CD4-positive, CD25-positive, alpha-beta regulatory T cell (primary cell): Measurements from ENCODE around the gene STARD3. TPM values are rescaled to one million over a fixed set of nuclear protein-coding genes. Genes with fewer than 3 reads are reported as not detected.
A peak's percentile ranks its signal among the peaks of the same experiment; 100 is the strongest.

Source experiments
- ATAC-seq, 2 donors: fragments of 150-1000 bp; cut with Tn5 transposase; one replicate each; pipeline ENCODE4 v1.10.0; 2021; ENCODE audit warnings: low read depth in 2 of 2, moderate number of reproducible peaks in 2 of 2, moderate library complexity in 1 of 2
- DNase-seq, 3 donors: peaks; one replicate each; pipeline versions ENCODE4 v3.0.0 to v3.0.0-alpha.2; 2012 to 2022; ENCODE audit warnings: mixed read lengths in 1 of 3
- H3K27ac ChIP-seq: one replicate; pipeline ENCODE4 v1.7.0; 2013; ENCODE audit warnings: mild to moderate bottlenecking, low read length; ENCODE audit not compliant: insufficient read depth, poor library complexity, severe bottlenecking
- H3K27me3 ChIP-seq: one replicate; pipeline ENCODE4 v1.7.0; 2013; ENCODE audit warnings: low read length; ENCODE audit not compliant: control insufficient read depth, insufficient read depth
- H3K36me3 ChIP-seq: one replicate; pipeline ENCODE4 v1.7.0; 2013; ENCODE audit warnings: mild to moderate bottlenecking, low read length, moderate library complexity; ENCODE audit not compliant: control insufficient read depth, insufficient read depth
- H3K4me1 ChIP-seq: 2 replicates; pipeline ENCODE4 v1.7.0; 2013; ENCODE audit warnings: mild to moderate bottlenecking, low read length; ENCODE audit not compliant: insufficient read depth, control insufficient read depth, poor library complexity, severe bottlenecking
- H3K4me3 ChIP-seq: one replicate; pipeline ENCODE4 v1.7.0; 2013; ENCODE audit warnings: low read depth, mild to moderate bottlenecking, low read length, moderate library complexity
- H3K9me3 ChIP-seq, 2 experiments: 1 replicate in 1 of 2; 2 replicates in 1 of 2; pipeline ENCODE4 v1.7.0; 2013; ENCODE audit warnings: low read length in 2 of 2, mild to moderate bottlenecking in 1 of 2, moderate library complexity in 1 of 2; ENCODE audit not compliant: control insufficient read depth in 2 of 2
- H3K27ac Mint-ChIP-seq, 3 donors: one replicate each; pipeline ENCODE4 v1.8.0; 2020 to 2022; ENCODE audit warnings: mild to moderate bottlenecking in 3 of 3, mixed read lengths in 3 of 3, moderate library complexity in 2 of 3
- H3K27me3 Mint-ChIP-seq: one replicate; pipeline ENCODE4 v1.8.0; 2022; ENCODE audit warnings: mild to moderate bottlenecking, mixed read lengths
- H3K36me3 Mint-ChIP-seq: one replicate; pipeline ENCODE4 v1.8.0; 2020; ENCODE audit warnings: mixed read lengths
- H3K4me1 Mint-ChIP-seq, 4 donors: one replicate each; pipeline ENCODE4 v1.8.0; 2020 to 2022; ENCODE audit warnings: mixed read lengths in 4 of 4, mild to moderate bottlenecking in 1 of 4
- H3K4me3 Mint-ChIP-seq, 4 donors: one replicate each; pipeline ENCODE4 v1.8.0; 2020 to 2022; ENCODE audit warnings: mild to moderate bottlenecking in 4 of 4, mixed read lengths in 4 of 4, moderate library complexity in 3 of 4
- H3K9me3 Mint-ChIP-seq, 7 donors: one replicate each; pipeline ENCODE4 v1.8.0; 2020 to 2022; ENCODE audit warnings: mixed read lengths in 7 of 7, mild to moderate bottlenecking in 3 of 7, moderate library complexity in 2 of 7
- polyA plus RNA-seq, 4 donors: library from polyadenylated mRNA; unstranded; fragments of 300-500 nt; fragmentation: Illumina TruSeq; gene quantifications; one replicate each; pipeline ENCODE4 v1.2.3, GENCODE V29; 2021
- total RNA-seq: library from RNA; stranded (reverse); gene quantifications from one replicate; pipeline ENCODE4 v1.2.3, GENCODE V29; 2022

STARD3 gene
- total and polyA plus RNA-seq, 5 donors from 2014 or later, result 45.4 to 95.9 (median 46.7) TPM

DNA sequence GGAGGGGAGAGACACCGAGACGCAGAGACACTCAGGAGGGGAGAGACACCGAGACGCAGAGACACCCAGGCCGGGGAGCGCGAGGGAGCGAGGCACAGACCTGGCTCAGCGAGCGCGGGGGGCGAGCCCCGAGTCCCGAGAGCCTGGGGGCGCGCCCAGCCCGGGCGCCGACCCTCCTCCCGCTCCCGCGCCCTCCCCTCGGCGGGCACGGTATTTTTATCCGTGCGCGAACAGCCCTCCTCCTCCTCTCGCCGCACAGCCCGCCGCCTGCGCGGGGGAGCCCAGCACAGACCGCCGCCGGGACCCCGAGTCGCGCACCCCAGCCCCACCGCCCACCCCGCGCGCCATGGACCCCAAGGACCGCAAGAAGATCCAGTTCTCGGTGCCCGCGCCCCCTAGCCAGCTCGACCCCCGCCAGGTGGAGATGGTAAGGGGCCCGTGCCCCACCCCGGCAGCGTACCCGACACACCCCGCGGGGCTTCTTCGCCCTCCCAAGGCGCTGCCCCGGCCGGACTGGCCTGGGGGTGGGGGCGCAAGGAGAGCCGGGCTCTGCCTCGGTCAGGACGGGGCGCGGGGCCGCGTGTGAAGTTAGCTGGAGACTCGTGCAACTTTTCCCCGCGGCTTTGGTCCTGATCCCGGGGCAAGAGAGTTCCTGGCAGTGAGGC, 9.8 kb upstream of the STARD3 start:
- no peak for ATAC-seq
- Histone ChIP-seq H3K36me3 (no peaks in the 10 kb centered on the region), H3K9me3 (no peaks in the 10 kb centered on the region), H3K27me3 (peaks cover 11% of the 10 kb centered on the region), H3K4me1 (peaks cover 23% of the 10 kb centered on the region), H3K27ac (no peak overlapping the region), H3K4me3 (no peak overlapping the region)
- no peak overlapping the region for H3K27ac Mint-ChIP-seq
- H3K36me3 Mint-ChIP-seq, result no peaks in the 10 kb centered on the region
- H3K27me3 Mint-ChIP-seq, result peaks cover 60% of the 10 kb centered on the region
- H3K9me3 Mint-ChIP-seq, result peaks cover 0 to 1% (median 0%) of the 10 kb centered on the region in 7 donors
- H3K4me1 Mint-ChIP-seq, result peaks cover 8 to 33% (median 18%) of the 10 kb centered on the region in 4 donors
- DNase-seq, result no peak
- peak overlapping the region in 1 of 4 donors; percentile 60 for H3K4me3 Mint-ChIP-seq

DNA sequence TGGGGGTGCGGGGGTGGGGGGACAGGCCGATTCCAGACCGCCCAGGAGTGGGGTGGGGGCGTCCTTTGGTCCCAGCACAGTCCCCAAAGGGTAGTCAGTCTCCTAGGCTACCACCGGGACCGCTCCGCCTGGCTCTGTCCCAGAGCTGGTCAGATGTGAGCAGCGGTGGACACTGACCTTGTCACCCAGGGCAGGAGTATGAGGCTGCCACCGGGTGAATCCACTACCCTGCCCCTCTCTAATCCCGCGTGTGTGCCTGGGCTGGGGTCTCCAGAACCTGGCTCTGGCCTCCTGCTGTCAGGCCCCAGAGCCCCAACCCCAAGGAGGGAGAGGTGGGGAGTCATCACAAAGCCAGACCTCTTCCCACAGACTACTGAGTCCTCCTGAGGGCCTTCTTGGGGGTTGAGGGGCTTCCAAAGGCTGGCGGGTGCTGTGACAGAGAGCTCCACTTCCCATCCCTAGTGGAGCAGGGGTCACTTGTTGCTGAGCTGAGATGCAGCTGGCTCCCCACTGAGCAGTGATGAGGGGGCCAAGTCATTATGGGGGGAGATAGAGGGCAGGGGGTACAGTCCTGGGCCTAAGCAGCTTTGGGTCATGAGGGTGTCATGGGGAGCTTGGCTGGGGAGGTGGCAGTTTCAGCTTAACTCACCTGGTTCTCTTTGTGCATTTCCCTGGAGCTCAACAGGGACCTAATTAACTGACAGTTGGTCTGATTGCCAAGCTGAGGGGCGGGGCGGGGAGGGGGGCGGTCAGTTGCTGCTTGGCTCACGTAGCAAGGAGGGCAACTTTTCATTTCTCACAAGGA, 9.0 kb upstream of the STARD3 start:
- no peaks in the 10 kb centered on the region for H3K36me3 ChIP-seq
- H3K27me3 Mint-ChIP-seq, result peaks cover 56% of the 10 kb centered on the region
- peaks cover 21% of the 10 kb centered on the region for H3K4me1 ChIP-seq
- no peak for DNase-seq
- H3K27ac ChIP-seq, result no peak overlapping the region
- peaks cover 11% of the 10 kb centered on the region for H3K27me3 ChIP-seq
- H3K4me3 ChIP-seq, result no peak overlapping the region
- no peaks in the 10 kb centered on the region for H3K9me3 ChIP-seq
- H3K4me3 Mint-ChIP-seq, result peak overlapping the region in 1 of 4 donors; percentile 23
- no peak for ATAC-seq
- peaks cover under 1 to 28% (median 14%) of the 10 kb centered on the region in 4 donors for H3K4me1 Mint-ChIP-seq
- no peak overlapping the region for H3K27ac Mint-ChIP-seq
- H3K36me3 Mint-ChIP-seq, result no peaks in the 10 kb centered on the region
- H3K9me3 Mint-ChIP-seq, result peaks cover 0 to 1% (median 0%) of the 10 kb centered on the region in 7 donors

DNA sequence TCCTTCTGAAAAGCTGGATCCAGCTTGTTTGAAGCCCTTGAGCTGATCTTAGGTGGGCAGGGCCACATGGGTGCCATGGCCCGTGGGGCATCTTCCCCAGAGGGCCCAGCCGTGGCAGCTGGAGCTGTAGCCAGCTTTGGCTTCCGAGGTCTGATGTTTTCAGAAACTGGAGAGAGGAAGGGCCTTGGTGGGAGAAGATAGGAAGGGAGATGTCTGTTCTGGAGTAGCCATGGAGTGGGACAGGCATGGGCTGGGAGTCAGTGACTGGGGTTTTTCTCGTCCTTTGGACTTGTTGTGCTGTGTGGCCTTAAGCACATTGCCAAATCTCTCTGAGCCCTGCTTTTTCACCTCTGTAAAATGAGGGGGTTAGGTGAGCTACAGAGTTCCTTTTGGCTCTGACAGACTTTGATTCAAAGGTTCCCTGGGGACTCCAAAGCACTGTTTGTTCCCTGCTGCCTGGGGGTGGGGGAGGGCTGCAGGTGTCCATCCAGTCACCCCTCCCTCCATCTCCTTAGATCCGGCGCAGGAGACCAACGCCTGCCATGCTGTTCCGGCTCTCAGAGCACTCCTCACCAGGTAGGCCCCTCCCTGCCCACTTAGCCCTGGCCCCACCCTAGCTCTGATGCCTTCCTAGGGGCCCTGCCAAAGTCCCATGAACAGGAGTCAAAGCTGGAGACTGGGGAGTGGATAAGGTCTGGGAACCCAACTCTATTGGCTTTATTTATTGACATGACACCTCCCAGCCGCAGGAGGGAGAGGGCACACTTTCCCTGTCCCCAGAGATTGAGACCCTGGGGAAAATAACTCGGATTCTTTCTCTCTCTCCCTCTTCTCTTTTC, 8.1 kb upstream of the STARD3 start:
- H3K4me3 Mint-ChIP-seq, result peak overlapping the region in 1 of 4 donors; percentile 32
- H3K9me3 Mint-ChIP-seq, result peaks cover 0 to 1% (median 0%) of the 10 kb centered on the region in 7 donors
- no peaks in the 10 kb centered on the region for H3K9me3 ChIP-seq
- H3K27me3 Mint-ChIP-seq, result peaks cover 59% of the 10 kb centered on the region
- peaks cover 13% of the 10 kb centered on the region for H3K4me1 ChIP-seq
- H3K27me3 ChIP-seq, result peaks cover 11% of the 10 kb centered on the region
- H3K27ac ChIP-seq, result no peak overlapping the region
- DNase-seq, result no peak
- H3K4me3 ChIP-seq, result no peak overlapping the region
- no peak for ATAC-seq
- no peaks in the 10 kb centered on the region for H3K36me3 Mint-ChIP-seq
- H3K4me1 Mint-ChIP-seq, result peaks cover 0 to 23% (median 9%) of the 10 kb centered on the region in 4 donors
- H3K27ac Mint-ChIP-seq, result no peak overlapping the region
- H3K36me3 ChIP-seq, result no peaks in the 10 kb centered on the region

DNA sequence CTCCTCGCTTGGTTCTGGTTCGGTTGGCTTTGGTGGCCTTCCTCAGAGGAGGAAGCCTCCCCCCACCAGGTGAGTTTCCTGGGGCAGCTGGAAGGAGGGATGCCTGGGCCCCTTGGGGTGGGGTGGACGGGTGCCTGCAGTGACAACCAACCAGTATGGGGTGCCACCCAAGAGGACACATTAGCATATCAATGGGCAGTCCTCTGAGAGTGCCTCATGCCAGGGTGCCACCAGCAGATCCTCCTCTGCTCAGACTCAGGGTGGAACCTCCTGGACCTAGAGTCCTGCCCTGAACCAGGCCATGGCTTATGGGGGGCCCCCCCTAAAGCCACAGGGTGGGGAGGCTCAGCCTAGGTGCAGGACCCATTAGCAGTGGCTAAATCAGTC, 7.5 kb upstream of the STARD3 start:
- Histone ChIP-seq H3K4me1 (peaks cover 18% of the 10 kb centered on the region), H3K27me3 (peaks cover 11% of the 10 kb centered on the region), H3K9me3 (no peaks in the 10 kb centered on the region), H3K27ac (no peak overlapping the region), H3K36me3 (no peaks in the 10 kb centered on the region), H3K4me3 (no peak overlapping the region)
- H3K9me3 Mint-ChIP-seq, result peaks cover 0 to 1% (median 0%) of the 10 kb centered on the region in 7 donors
- H3K4me1 Mint-ChIP-seq, result peaks cover 3 to 26% (median 11%) of the 10 kb centered on the region in 4 donors
- H3K36me3 Mint-ChIP-seq, result no peaks in the 10 kb centered on the region
- H3K4me3 Mint-ChIP-seq, result no peak overlapping the region
- H3K27me3 Mint-ChIP-seq, result peaks cover 60% of the 10 kb centered on the region
- ATAC-seq (no peak), DNase-seq (no peak)
- no peak overlapping the region for H3K27ac Mint-ChIP-seq

DNA sequence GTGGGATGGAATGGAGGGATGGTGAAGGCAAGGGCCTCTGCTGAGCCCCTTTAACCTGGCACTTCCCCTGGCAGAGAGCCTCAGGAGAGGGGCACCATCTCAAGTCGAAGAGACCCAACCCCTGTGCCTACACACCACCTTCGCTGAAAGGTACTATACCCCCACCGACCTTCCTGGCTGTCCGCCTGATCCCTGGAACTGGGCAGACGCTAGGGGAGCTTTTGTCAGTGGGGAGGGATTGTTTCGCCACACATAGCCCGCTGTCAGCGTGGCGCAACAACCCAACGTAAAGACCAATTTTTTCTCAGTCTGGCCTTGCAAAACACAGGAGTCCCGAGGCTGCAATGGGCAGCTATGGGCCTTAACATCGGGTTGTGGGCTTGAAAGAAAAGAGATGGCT, 7.0 kb upstream of the STARD3 start:
- Histone ChIP-seq H3K27me3 (peaks cover 11% of the 10 kb centered on the region), H3K36me3 (no peaks in the 10 kb centered on the region), H3K4me1 (peaks cover 22% of the 10 kb centered on the region), H3K9me3 (no peaks in the 10 kb centered on the region), H3K4me3 (no peak overlapping the region), H3K27ac (no peak overlapping the region)
- H3K36me3 Mint-ChIP-seq, result no peaks in the 10 kb centered on the region
- peaks cover 5 to 23% (median 12%) of the 10 kb centered on the region in 4 donors for H3K4me1 Mint-ChIP-seq
- DNase-seq (no peak), ATAC-seq (no peak)
- no peak overlapping the region for H3K27ac Mint-ChIP-seq
- H3K9me3 Mint-ChIP-seq, result peaks cover 0 to 1% (median 0%) of the 10 kb centered on the region in 7 donors
- H3K4me3 Mint-ChIP-seq, result no peak overlapping the region
- H3K27me3 Mint-ChIP-seq, result peaks cover 56% of the 10 kb centered on the region

DNA sequence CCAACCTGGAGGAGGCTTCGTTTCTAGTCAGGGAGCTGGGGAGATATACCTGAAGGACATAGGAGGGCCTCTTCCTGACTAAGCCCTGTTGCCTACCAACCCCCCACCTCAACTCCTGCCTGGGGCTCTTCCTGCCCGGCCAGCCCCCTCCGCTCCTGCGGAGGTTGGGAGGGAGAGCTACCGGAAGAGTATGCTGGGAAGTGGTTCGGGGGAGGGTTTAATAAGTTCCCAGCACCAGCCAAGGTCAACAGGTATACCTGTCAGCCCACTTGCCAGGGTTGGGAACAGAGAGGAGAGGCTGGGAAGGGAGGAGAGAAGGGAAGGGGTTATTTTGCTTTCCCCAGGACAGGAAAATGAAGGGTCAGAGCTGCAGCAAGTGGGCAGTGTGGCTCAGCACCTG, 5.5 kb upstream of the STARD3 start:
- no peaks in the 10 kb centered on the region for H3K9me3 ChIP-seq
- H3K36me3 ChIP-seq, result no peaks in the 10 kb centered on the region
- H3K4me3 Mint-ChIP-seq, result no peak overlapping the region
- H3K27ac ChIP-seq, result no peak overlapping the region
- H3K4me3 ChIP-seq, result no peak overlapping the region
- DNase-seq (no peak), ATAC-seq (no peak)
- peaks cover 6% of the 10 kb centered on the region for H3K27me3 ChIP-seq
- H3K4me1 ChIP-seq, result peaks cover 27% of the 10 kb centered on the region
- no peak overlapping the region for H3K27ac Mint-ChIP-seq
- H3K9me3 Mint-ChIP-seq, result peaks cover 0 to 1% (median 0%) of the 10 kb centered on the region in 7 donors
- H3K27me3 Mint-ChIP-seq, result peaks cover 43% of the 10 kb centered on the region
- H3K4me1 Mint-ChIP-seq, result peaks cover under 1 to 20% (median 9%) of the 10 kb centered on the region in 4 donors
- H3K36me3 Mint-ChIP-seq, result no peaks in the 10 kb centered on the region

DNA sequence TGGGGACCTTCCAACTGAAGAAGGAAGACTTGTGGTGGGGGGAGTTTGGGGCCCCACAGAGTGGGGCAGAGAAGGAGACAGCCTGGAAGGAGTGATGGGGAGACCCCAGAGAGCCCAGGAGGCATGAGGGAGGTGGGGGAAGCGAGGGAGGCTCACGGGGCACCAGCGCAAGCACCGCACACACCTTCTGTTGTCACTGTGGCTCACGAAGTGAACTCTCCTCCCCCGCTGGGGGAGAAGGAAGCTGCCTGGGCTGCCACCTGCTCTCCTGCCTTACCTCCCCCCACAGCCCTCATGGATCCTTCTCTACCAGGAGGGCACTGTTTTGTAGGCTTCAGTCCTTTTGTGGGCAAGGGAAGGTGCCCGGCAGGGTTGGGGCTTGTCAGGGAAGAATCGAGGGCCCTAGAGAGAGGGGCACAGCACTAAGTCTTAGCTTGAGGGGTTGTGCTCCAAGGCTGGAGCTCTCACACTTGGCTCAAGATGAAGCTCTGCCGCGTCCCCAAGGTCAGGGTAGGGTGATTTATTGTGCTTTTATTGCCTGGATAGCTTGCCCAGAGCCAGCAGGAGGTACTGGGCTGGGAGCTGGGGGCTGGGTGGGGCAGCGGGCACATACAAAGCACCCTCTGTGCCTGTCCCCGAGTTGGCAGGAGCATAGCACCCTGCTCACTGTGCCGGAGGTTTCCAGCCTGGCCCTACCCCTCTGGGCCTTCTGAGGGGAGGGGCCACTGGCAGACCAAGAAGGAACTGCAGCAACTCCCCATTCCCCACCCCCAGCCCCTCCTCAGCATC, 4.6 kb upstream of the STARD3 start:
- no peak for DNase-seq
- no peak overlapping the region for H3K4me3 ChIP-seq
- Mint-ChIP-seq H3K9me3 (peaks cover 0 to 1% (median 0%) of the 10 kb centered on the region in 7 donors), H3K27me3 (peaks cover 38% of the 10 kb centered on the region), H3K36me3 (no peaks in the 10 kb centered on the region), H3K4me1 (peaks cover 0 to 23% (median 9%) of the 10 kb centered on the region in 4 donors), H3K4me3 (no peak overlapping the region), H3K27ac (no peak overlapping the region)
- peaks cover 24% of the 10 kb centered on the region for H3K4me1 ChIP-seq
- ATAC-seq, result no peak
- no peaks in the 10 kb centered on the region for H3K9me3 ChIP-seq
- no peak overlapping the region for H3K27ac ChIP-seq
- H3K36me3 ChIP-seq, result no peaks in the 10 kb centered on the region
- peaks cover 6% of the 10 kb centered on the region for H3K27me3 ChIP-seq
